Endometrial microvascular endothelial cells (primary cell): ENCODE data around the gene ROBO2. TPM values are rescaled to one million over a fixed set of nuclear protein-coding genes. Genes with fewer than 3 reads are reported as not detected.

Source experiments
- in situ Hi-C: cut with HindIII; loops from 2 replicates; pipeline ENCODE4 v1.10.0; 2017; ENCODE audit warnings: low sequenced_read_pairs, low pct_unique_long_range_greater_than_20kb; ENCODE audit errors: inconsistent ontology term
- total RNA-seq: library from RNA; depleted of rRNA; stranded (reverse); fragments of >200 nt; gene quantifications from one replicate; pipeline ENCODE4 v1.2.3, GENCODE V29; 2015; ENCODE audit errors: inconsistent ontology term

The ROBO2 gene
- total RNA-seq, 1 donor from 2014 or later: 0.09 TPM

GRCh38 chr3:77091809-77092208, 51.9 kb downstream of the ROBO2 start:
- in situ Hi-C loops: no loop called here

- in situ Hi-C loops: no loop called here
These were observed 53.2 kb downstream of the ROBO2 start for GRCh38 chr3:77093101-77093500.

GRCh38 chr3:77096145-77096544, 56.2 kb downstream of the ROBO2 start:
- in situ Hi-C loops: no loop called here

- in situ Hi-C loops: no loop called here
These were observed 57.3 kb downstream of the ROBO2 start for GRCh38 chr3:77096966-77097890.

- in situ Hi-C loops: no loop called here
These were observed 63.3 kb downstream of the ROBO2 start for GRCh38 chr3:77102951-77103769.

GRCh38 chr3:77122652-77123051, 82.8 kb downstream of the ROBO2 start:
- in situ Hi-C loops: no loop called here

- in situ Hi-C loops: no loop called here
These were observed 86.1 kb downstream of the ROBO2 start for GRCh38 chr3:77125966-77126365.

GRCh38 chr3:77134769-77135168, 94.9 kb downstream of the ROBO2 start:
- in situ Hi-C loops: no loop called here

GRCh38 chr3:77137559-77137958, 97.7 kb downstream of the ROBO2 start:
- in situ Hi-C loops: no loop called here

GRCh38 chr3:77139624-77140023, 99.7 kb downstream of the ROBO2 start:
- in situ Hi-C loops: no loop called here

GRCh38 chr3:77141423-77141822, 101.5 kb downstream of the ROBO2 start:
- in situ Hi-C loops: no loop called here

- in situ Hi-C loops: no loop called here
These were observed 102.7 kb downstream of the ROBO2 start for GRCh38 chr3:77142578-77142977.

- in situ Hi-C loops: no loop called here
These were observed 106.1 kb downstream of the ROBO2 start for GRCh38 chr3:77146004-77146403.

GRCh38 chr3:77147836-77148578, 108.1 kb downstream of the ROBO2 start:
- in situ Hi-C loops: no loop called here

- in situ Hi-C loops: no loop called here
These were observed 109.5 kb downstream of the ROBO2 start for GRCh38 chr3:77149382-77149781.

GRCh38 chr3:77150028-77150427, 110.1 kb downstream of the ROBO2 start:
- in situ Hi-C loops: no loop called here

- in situ Hi-C loops: no loop called here
These were observed 110.9 kb downstream of the ROBO2 start for GRCh38 chr3:77150759-77151158.

GRCh38 chr3:77158730-77159581, 119.1 kb downstream of the ROBO2 start:
- in situ Hi-C loops: no loop called here
